NB4 (cell line): ENCODE results near the gene GNAO1.

ENCODE experiments used
- CTCF ChIP-seq: IDR thresholded peaks from one replicate; pipeline ENCODE4 v1.5.1; 2012; ENCODE audit warnings: low read depth, low read length
- MAX ChIP-seq: IDR thresholded peaks from 2 replicates; pipeline ENCODE4 v1.6.1; 2011; ENCODE audit warnings: low read depth, low read length
- MYC ChIP-seq: IDR thresholded peaks from 2 replicates; pipeline ENCODE4 v1.6.1; 2011; ENCODE audit warnings: low read depth, low read length
- POLR2A ChIP-seq: IDR thresholded peaks from 2 replicates; pipeline ENCODE4 v1.6.1; 2011; ENCODE audit warnings: mild to moderate bottlenecking; ENCODE audit not compliant: insufficient read length; ENCODE audit errors: extremely low read depth

GRCh38 chr16:56341656-56342399 lies 150.5 kb downstream of the GNAO1 start:
- TF ChIP-seq CTCF (no peak), MAX (no peak), POLR2A (no peak), MYC (no peak)
